ENCODE results near the gene BIN1. TPM values are rescaled to one million over a fixed set of nuclear protein-coding genes. Genes with fewer than 3 reads are reported as not detected.

Gene BIN1
- 29.3 to 31.7 TPM (median 29.8 TPM) in 5 replicates for total RNA-seq (2022; extraction: Qiagen RNA extraction)

GRCh38 chr2:127106991-127107621, at the start of gene BIN1:
TSS of gene BIN1 (minus strand) at chr2:127107154. CDS start at chr2:127106943, 211 bp downstream.

Other genes with a start within 250 kb of the BIN1 start
- gene TEX51, start 208.3 kb downstream of the BIN1 start, total RNA-seq (2022; extraction: Qiagen RNA extraction), result not detected in 5 replicates
- gene CYP27C1, start 113.1 kb upstream of the BIN1 start, total RNA-seq (2022; extraction: Qiagen RNA extraction), result 2.4 to 4.8 TPM (median 3.8 TPM) in 5 replicates
- 41.5 to 44.2 TPM (median 43.2 TPM) in 5 replicates for gene ERCC3, start 187.0 kb upstream of the BIN1 start, total RNA-seq (2022; extraction: Qiagen RNA extraction)